Measurements from ENCODE around the gene XPR1.

The XPR1 gene

GRCh38 chr1:180925471-180926051, 293.7 kb downstream of the XPR1 start:
- Histone ChIP-seq H3K4me1 (ENCODE audit: control insufficient read depth, low read depth, low read length) (peaks cover 27% of the 10 kb centered on the region), H3K9ac (ENCODE audit: low read length) (no peak overlapping the region), H2BK15ac (replicated peaks; ENCODE audit: low read depth) (no peak overlapping the region), H3K36me3 (ENCODE audit: control insufficient read depth, insufficient read depth, low read length) (no peaks in the 10 kb centered on the region), H3K23ac (ENCODE audit: low read length) (no peak overlapping the region), H2AK5ac (ENCODE audit: low read length) (peak overlapping the region; percentile 38), H3K4me3 (ENCODE audit: low read length) (no peak overlapping the region), H4K5ac (ENCODE audit: low read length) (no peak overlapping the region), H3K4ac (ENCODE audit: low read depth, low read length) (no peak overlapping the region), H3K56ac (ENCODE audit: low read length) (no peak overlapping the region), H3K27ac (ENCODE audit: low read depth, low read length) (no peak overlapping the region), H2BK5ac (ENCODE audit: low read length) (no peak overlapping the region), H2BK120ac (ENCODE audit: low read depth, low read length) (no peak overlapping the region), H3K27me3 (ENCODE audit: insufficient read depth, low read length, poor library complexity) (no peaks in the 10 kb centered on the region), H4K8ac (ENCODE audit: low read depth, low read length) (no peak overlapping the region), H3K18ac (ENCODE audit: low read length) (no peak overlapping the region), H3K4me2 (ENCODE audit: low read length) (no peak overlapping the region), H3K79me2 (ENCODE audit: control insufficient read depth, insufficient read depth, low read length) (no peaks in the 10 kb centered on the region), H3K79me1 (ENCODE audit: low read length) (no peaks in the 10 kb centered on the region)
- no peak for DNase-seq
- WGBS (ENCODE audit: extremely low coverage, insufficient coverage, low lambda C conversion rate): no CpG with 5 or more reads among the region's 7 CpGs

DNA sequence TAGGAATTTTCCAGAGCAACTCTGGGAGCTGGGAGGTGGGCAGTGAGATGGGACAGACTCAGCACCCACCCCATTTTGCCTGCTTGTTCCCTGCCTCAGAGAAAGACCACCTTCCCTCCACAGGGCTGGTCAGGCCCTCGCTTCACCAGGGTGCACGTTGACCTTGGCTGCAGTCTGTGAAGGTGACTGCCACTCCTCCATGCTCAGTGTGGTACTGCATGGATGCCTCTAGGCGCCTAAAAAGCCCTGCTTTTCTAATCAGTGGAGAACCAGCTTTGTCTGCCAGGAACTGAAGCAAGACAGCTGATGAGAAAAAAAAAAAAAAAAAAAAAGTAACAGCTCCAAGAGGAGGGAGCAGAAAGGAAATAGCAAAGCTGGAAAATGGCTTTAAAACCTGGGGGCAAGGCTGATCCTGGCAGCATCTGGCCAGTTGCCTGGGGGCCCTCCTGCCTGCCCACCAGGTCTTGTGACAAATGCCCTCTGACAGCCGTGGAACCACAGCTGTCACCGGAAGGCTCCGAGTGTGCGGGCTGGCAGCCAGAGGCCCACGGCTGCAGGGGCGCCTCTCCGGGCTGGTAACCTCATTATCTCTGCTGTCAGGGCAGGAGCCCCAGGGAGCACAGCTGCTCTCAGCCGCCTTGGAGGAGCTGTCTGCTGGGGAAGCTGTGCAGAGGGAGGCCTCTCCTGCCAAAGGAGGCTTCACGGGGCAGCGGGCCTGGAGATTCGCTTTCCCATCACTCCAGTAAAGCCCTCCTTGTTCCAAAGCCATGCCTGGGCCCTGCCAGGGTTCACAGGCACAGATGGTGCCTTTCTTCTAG, 294.6 kb downstream of the XPR1 start:
- Histone ChIP-seq H3K79me2 (ENCODE audit: control insufficient read depth, insufficient read depth, low read length) (no peaks in the 10 kb centered on the region), H3K27ac (ENCODE audit: low read depth, low read length) (no peak overlapping the region), H2BK120ac (ENCODE audit: low read depth, low read length) (no peak overlapping the region), H3K4me2 (ENCODE audit: low read length) (no peak overlapping the region), H3K4me3 (ENCODE audit: low read length) (no peak overlapping the region), H3K23ac (ENCODE audit: low read length) (no peak overlapping the region), H3K27me3 (ENCODE audit: insufficient read depth, low read length, poor library complexity) (no peaks in the 10 kb centered on the region), H2BK15ac (replicated peaks; ENCODE audit: low read depth) (no peak overlapping the region), H3K18ac (ENCODE audit: low read length) (no peak overlapping the region), H3K4me1 (ENCODE audit: control insufficient read depth, low read depth, low read length) (peaks cover 27% of the 10 kb centered on the region), H3K56ac (ENCODE audit: low read length) (peak overlapping the region; percentile 31), H4K5ac (ENCODE audit: low read length) (no peak overlapping the region), H4K8ac (ENCODE audit: low read depth, low read length) (no peak overlapping the region), H2AK5ac (ENCODE audit: low read length) (peak overlapping the region; percentile 38), H3K9ac (ENCODE audit: low read length) (no peak overlapping the region), H3K79me1 (ENCODE audit: low read length) (no peaks in the 10 kb centered on the region), H3K36me3 (ENCODE audit: control insufficient read depth, insufficient read depth, low read length) (no peaks in the 10 kb centered on the region), H2BK5ac (ENCODE audit: low read length) (no peak overlapping the region), H3K4ac (ENCODE audit: low read depth, low read length) (no peak overlapping the region)
- DNase-seq: no peak
- no CpG with 5 or more reads among the region's 14 CpGs for WGBS (ENCODE audit: extremely low coverage, insufficient coverage, low lambda C conversion rate)

DNA sequence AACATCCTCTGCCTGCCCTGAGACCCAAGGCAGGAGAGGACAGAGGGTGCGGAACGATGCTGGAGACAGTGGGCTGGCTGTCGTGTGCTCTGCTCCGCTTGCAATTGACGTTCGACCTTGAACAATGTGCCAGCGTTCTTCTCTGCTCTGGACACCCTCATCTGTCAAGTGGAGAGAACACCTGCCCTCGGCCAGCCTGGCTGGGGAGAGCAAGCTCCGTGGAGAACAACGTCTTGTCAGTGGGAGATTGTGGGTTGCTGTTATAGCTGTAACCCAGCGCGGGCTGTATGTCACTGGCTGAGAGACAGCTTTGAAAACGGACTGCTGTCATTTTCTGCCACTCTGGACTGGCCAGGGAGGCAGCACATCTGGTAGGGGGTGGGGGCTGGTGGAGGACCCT, 295.5 kb downstream of the XPR1 start:
- peaks cover 22% of the 10 kb centered on the region for H3K4me1 ChIP-seq (ENCODE audit: control insufficient read depth, low read depth, low read length)

DNA sequence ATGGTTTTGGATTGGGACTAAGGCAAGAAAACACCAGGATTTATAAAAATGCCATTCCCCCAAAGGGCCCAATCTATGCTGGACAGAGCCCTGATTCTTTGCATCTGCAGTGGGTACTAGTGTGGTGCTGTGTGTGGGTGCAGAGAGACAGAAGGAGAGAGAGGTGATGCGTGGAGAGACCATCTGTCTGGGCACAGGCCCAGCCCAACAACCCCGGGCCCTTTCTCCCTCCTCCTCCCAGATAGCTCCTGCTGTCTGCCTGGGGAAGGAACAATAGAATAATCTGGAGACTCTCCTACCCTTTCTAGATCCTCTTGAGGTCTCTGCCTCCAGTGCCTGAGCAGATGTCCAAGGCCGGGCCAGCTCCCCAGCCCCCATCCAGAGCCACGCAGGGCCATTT, 296.0 kb downstream of the XPR1 start:
- no peaks in the 10 kb centered on the region for H3K36me3 ChIP-seq (ENCODE audit: control insufficient read depth, insufficient read depth, low read length)
- H3K27me3 ChIP-seq (ENCODE audit: insufficient read depth, low read length, poor library complexity): no peaks in the 10 kb centered on the region
- H3K4ac ChIP-seq (ENCODE audit: low read depth, low read length): no peak overlapping the region
- no peak overlapping the region for H2BK5ac ChIP-seq (ENCODE audit: low read length)
- no peak overlapping the region for H3K4me2 ChIP-seq (ENCODE audit: low read length)
- no peak overlapping the region for H3K56ac ChIP-seq (ENCODE audit: low read length)
- H2BK120ac ChIP-seq (ENCODE audit: low read depth, low read length): no peak overlapping the region
- no peaks in the 10 kb centered on the region for H3K79me2 ChIP-seq (ENCODE audit: control insufficient read depth, insufficient read depth, low read length)
- no peaks in the 10 kb centered on the region for H3K79me1 ChIP-seq (ENCODE audit: low read length)
- no peak overlapping the region for H2AK5ac ChIP-seq (ENCODE audit: low read length)
- no peak for DNase-seq
- no peak overlapping the region for H4K8ac ChIP-seq (ENCODE audit: low read depth, low read length)
- no peak overlapping the region for H3K27ac ChIP-seq (ENCODE audit: low read depth, low read length)
- peaks cover 18% of the 10 kb centered on the region for H3K4me1 ChIP-seq (ENCODE audit: control insufficient read depth, low read depth, low read length)
- no peak overlapping the region for H3K18ac ChIP-seq (ENCODE audit: low read length)
- no peak overlapping the region for H3K9ac ChIP-seq (ENCODE audit: low read length)
- no peak overlapping the region for H4K5ac ChIP-seq (ENCODE audit: low read length)
- WGBS (ENCODE audit: extremely low coverage, insufficient coverage, low lambda C conversion rate): no CpG with 5 or more reads among the region's 4 CpGs
- H3K4me3 ChIP-seq (ENCODE audit: low read length): no peak overlapping the region
- H2BK15ac ChIP-seq (replicated peaks; ENCODE audit: low read depth): no peak overlapping the region
- no peak overlapping the region for H3K23ac ChIP-seq (ENCODE audit: low read length)

More for the DNA sequence above, 295.5 kb downstream of the XPR1 start:
- Histone ChIP-seq H2BK120ac (ENCODE audit: low read depth, low read length) (no peak overlapping the region), H3K79me2 (ENCODE audit: control insufficient read depth, insufficient read depth, low read length) (no peaks in the 10 kb centered on the region), H3K36me3 (ENCODE audit: control insufficient read depth, insufficient read depth, low read length) (no peaks in the 10 kb centered on the region), H3K9ac (ENCODE audit: low read length) (no peak overlapping the region), H2AK5ac (ENCODE audit: low read length) (no peak overlapping the region), H3K27ac (ENCODE audit: low read depth, low read length) (no peak overlapping the region), H3K79me1 (ENCODE audit: low read length) (no peaks in the 10 kb centered on the region), H3K23ac (ENCODE audit: low read length) (no peak overlapping the region), H3K18ac (ENCODE audit: low read length) (no peak overlapping the region), H3K4ac (ENCODE audit: low read depth, low read length) (no peak overlapping the region), H4K8ac (ENCODE audit: low read depth, low read length) (no peak overlapping the region), H3K4me3 (ENCODE audit: low read length) (no peak overlapping the region), H2BK15ac (replicated peaks; ENCODE audit: low read depth) (no peak overlapping the region), H3K27me3 (ENCODE audit: insufficient read depth, low read length, poor library complexity) (no peaks in the 10 kb centered on the region), H2BK5ac (ENCODE audit: low read length) (no peak overlapping the region), H4K5ac (ENCODE audit: low read length) (no peak overlapping the region), H3K56ac (ENCODE audit: low read length) (no peak overlapping the region), H3K4me2 (ENCODE audit: low read length) (no peak overlapping the region)
- WGBS (ENCODE audit: extremely low coverage, insufficient coverage, low lambda C conversion rate): no CpG with 5 or more reads among the region's 13 CpGs
- no peak for DNase-seq

DNA sequence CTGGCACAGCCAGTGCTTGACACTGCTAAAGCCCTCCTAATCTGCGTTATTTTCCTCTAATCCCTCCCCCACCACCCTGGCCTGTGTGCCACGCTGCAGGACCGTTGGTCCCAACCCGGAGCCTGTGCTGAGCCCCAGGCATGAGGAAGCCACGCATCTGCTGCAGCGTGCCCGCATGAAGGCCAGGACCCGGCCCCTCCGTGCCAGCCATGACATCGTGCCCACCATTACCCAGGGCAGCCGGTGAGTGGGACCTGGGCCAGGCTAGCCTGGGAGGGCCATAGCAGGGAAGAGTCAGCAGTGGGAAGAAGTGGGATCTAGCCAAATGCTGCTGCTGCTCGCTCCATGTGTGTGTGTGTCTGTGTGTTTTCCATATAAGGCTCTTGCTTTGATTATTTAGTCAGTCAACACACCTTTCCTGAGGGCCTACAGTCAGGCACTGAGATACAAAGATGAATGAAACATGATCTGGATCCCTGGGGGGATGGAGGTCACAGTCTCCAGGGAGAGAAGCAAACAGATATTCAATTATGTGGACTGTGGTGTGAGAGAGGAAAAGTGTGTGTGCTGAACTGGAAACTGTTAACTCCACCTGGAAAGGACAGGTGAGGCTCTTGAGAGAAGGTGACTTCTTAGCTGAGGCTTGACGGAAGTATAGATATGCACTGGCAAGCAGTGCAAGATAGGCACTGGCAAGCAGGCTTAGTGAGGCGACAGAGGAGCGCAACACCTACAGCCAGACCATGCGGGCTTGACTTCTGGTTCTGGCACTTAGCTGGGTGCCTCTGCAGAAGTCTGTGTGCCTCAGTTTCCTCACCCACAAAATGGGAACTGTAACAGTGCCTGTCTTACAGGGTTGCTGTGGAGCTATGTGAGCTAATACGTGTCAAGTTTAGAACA, 296.8 kb downstream of the XPR1 start:
- Histone ChIP-seq H3K79me1 (ENCODE audit: low read length) (no peaks in the 10 kb centered on the region), H3K4me3 (ENCODE audit: low read length) (no peak overlapping the region), H2BK5ac (ENCODE audit: low read length) (no peak overlapping the region), H3K36me3 (ENCODE audit: control insufficient read depth, insufficient read depth, low read length) (no peaks in the 10 kb centered on the region), H3K18ac (ENCODE audit: low read length) (no peak overlapping the region), H3K4me2 (ENCODE audit: low read length) (no peak overlapping the region), H4K8ac (ENCODE audit: low read depth, low read length) (no peak overlapping the region), H3K56ac (ENCODE audit: low read length) (peak overlapping the region; percentile 47), H3K4ac (ENCODE audit: low read depth, low read length) (no peak overlapping the region), H3K27me3 (ENCODE audit: insufficient read depth, low read length, poor library complexity) (no peaks in the 10 kb centered on the region), H3K23ac (ENCODE audit: low read length) (no peak overlapping the region), H3K27ac (ENCODE audit: low read depth, low read length) (no peak overlapping the region), H2BK120ac (ENCODE audit: low read depth, low read length) (no peak overlapping the region), H3K79me2 (ENCODE audit: control insufficient read depth, insufficient read depth, low read length) (no peaks in the 10 kb centered on the region), H3K4me1 (ENCODE audit: control insufficient read depth, low read depth, low read length) (peaks cover 14% of the 10 kb centered on the region), H3K9ac (ENCODE audit: low read length) (no peak overlapping the region), H2BK15ac (replicated peaks; ENCODE audit: low read depth) (no peak overlapping the region), H2AK5ac (ENCODE audit: low read length) (no peak overlapping the region), H4K5ac (ENCODE audit: low read length) (no peak overlapping the region)
- DNase-seq: no peak
- no CpG with 5 or more reads among the region's 17 CpGs for WGBS (ENCODE audit: extremely low coverage, insufficient coverage, low lambda C conversion rate)

Measured in mesendoderm (in vitro differentiated cells).